GM19035 (cell line): ENCODE data around the gene GNA14.
"Not testable (repeated sequence)": the region's sequence is repeated elsewhere in the genome, so short reads cannot be mapped to it uniquely, and the experiment has no call there.

Experiments
- ATAC-seq: cut with Tn5 transposase; IDR thresholded peaks from one replicate; pipeline ENCODE4 v1.9.1; 2021; ENCODE audit not compliant: unreplicated experiment

Gene GNA14

DNA sequence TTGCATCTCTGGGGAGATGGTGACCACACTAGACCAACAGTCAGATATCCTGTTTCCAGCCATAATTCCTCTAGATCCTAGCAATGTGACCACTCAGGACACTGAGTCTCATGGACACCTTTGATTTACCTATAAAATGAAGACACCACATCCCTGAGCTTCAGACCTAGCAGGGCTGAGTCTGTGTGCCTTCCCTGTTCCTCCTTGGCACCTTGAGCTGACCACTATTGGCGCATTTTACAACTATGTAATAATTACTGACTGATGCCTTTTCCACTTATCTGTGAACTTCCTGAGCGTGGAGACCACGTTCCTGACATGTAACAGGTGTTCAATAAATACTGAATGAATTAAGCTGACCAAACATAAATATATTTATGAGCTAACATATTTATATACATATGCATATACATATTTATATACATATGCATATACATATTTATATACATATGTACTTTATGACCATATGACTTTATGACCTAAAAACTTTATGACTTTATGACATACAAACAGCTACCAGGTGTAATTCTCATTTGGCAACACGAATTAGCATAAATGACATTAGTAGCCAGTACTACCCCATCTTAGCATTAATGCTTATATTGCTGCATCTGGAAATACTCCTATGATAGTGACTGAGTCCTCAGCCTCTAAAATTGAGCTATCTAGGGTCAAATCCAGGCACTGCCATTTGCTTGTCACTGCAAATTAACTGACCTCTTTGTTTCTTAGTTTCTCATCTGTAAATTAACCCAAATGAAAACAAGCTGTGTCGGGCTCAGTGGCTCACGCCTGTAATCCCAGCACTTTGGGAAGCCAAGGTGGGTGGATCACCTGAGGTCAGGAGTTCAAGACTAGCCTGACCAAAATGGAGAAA is 150.6 kb downstream of the GNA14 start:
- ATAC-seq: no peak

DNA sequence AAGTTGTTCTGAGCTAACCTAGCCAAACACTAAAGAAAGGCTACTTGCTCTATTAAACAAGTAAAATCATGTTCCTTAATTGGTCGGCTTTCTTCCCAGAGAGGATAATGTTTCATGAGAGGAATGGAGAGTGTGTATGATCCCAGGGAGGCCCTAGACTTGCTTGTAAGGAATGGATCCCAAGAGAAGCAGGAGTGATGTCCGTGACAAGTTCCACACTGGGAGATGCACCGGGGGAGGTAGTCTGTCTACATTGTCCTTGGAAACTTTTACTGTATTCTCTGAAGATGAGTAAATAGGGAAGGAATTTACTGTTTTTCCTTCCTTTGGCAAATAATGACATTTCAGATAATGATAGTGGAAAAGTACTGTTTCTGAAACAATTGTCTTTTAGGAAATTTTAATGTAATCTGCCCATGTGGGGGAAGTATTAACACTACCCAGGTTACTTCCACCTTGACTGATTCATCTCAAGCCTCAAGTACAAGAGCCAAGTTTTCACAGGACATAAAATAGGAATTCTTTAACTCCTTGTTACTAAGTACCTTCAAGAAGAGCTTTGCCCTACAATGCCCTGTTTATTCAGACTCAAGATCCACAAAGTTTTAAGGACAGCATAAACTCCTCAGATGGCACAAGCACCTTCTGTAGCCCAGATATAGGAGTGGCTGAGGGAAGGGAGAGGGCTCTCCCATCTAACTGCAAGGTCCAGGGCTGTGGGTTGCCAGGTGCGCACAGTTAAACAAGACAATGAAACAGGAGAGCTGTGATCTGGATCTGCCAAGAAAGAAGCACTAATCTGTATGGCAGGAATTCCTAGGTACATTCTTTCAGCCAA is 152.1 kb downstream of the GNA14 start:
- ATAC-seq: no peak

DNA sequence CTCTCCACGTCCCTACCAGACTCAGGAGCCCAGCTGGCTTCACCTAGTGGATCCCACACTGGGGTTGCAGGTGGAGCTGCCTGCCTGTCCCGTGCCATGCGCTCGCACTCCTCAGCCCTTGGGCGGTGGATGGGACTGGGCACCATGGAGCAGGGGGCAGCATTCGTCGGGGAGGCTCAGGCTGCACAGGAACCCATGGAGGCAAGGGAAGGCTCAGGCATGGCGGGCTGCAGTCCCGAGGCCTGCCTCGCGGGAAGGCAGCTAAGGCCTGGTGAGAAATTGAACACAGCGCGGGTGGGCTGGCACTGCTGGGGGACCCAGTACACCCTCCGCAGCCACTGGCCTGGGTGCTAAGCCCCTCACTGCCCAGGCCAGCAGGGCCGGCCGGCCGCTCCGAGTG is 157.8 kb downstream of the GNA14 start:
- not testable (repeated sequence) for ATAC-seq

DNA sequence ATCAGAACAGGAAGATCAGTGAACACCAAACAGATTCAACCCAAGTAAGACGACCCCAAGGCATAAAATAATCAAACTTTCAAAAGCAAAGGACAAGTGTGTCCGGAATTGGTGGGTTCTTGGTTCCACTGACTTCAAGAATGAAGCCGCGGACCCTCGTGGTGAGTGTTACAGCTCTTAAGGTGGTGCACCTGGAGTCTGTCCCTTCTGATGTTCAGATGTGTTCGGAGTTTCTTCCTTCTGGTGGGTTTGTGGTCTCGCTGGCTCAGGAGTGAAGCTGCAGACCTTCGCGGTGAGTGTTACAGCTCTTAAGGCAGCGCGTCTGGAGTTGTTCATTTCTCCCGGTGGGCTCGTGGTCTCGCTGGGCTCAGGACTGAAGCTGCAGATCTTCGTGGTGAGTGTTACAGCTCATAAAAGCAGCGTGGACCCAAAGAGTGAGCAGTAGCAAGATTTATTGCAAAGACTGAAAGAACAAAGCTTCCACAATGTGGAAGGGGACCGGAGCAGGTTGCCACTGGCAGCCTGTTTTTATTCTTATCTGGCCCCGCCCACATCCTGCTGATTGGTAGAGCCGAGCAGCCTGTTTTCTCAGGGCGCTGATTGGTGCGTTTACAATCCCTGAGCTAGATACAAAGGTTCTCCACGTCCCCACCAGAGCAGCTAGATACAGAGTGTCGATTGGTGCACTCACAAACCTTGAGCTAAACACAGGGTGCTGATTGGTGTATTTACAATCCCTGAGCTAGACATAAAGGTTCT is 158.5 kb downstream of the GNA14 start:
- not testable (repeated sequence) for ATAC-seq

DNA sequence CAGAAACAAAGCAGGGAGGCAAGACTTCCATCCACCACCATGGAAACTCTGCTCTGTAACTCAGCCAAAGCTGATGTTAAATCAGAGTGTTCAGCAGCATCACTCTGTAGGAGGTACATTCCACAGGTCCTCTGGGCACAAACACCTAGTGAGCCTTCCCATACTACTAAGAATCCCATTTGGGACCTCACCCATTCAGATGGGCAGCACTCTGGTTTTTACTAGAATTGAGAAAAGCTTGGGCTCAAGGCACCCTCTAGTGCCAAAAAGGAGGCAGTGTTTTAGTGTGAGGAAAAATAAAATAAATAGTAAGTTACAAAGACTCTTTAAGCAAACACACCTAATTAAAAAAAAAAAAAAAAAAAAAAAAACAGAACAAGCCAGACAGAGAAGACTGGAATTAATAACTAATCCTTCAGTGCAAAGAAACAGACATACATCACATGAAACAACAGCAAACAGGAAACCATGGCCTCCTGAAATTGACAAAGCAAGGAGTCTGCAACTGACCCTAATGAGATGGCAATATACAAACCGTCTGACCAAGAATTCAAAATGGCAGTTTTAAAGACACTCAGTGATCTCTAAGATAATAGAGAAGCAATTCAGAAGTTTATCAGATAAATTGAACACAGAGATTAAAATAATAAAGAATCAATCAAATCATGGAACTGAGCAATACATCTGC is 159.5 kb downstream of the GNA14 start:
- peak; percentile 82 for ATAC-seq

DNA sequence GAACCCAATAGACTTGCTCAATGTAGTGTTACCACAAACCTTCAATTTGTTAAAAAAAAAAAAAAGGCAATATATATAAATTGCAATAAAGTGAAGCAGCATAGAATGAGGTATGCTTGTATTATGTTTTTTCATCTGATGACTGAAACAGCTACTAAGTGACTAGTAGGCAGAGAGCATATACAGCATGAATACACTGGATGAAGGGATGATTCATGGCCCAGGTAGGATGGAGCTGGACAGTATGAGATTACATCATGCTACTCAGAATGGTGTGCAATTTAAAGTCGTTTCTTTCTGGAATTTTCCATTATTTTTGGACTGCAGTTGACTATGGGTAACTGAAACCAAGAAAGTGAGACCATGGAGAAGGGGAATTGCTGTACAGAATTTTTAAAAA is 161.2 kb downstream of the GNA14 start:
- no peak for ATAC-seq

DNA sequence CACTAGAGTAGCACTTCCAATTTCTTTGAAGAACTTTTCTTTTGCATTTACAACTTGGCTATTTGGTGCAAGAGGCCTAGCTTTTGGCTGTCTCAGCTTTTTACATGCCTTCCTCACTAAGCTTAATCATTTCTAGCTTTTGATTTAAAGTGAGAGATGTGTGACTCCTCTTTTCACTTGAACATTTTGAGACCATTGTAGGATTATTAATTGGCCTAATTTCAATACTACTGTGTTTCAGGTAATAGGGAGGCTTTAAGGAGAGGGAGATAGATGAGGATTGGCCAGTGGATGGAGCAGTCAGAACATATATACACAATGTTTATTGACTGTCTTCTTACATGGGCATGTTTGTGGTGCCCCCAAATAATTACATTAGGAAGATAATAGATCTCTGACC is 161.7 kb downstream of the GNA14 start:
- ATAC-seq: no peak

DNA sequence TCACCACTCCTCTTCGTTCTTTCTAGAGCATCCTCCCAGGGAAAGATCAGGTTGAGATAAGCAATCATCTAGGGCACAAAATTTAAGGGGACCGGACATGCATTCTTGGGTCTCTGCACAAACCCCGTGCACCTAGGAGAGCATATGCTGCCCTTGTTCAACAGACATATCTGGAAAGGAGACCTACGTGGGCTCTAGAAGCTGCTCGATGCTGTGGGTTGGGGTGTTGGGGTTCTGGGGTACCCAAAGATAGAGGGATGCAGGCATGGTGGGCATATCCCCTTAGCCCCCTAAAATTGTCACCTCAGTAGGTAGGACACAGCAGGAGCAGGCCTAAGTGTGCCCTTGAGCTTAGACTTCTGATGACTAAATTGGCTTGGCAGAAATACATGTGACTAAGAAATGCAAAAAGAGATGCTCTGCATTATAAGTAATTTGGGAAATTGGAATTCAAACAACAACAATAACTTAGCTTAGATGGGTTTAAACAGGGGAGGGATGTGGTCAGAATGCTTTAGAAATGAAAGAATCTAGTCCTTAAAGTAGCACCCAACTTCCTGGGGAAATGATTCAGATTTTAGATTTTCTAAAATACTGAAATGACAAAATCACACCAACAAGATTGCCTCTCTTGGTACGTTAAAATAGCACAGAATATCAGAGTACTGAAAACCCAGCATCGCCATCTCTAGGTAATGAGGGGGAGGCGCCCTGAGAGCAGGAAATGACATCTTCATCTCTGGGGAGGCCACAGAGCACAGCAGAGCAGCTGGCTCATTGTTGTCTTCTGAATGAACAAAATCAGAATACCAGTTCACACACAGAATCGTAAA is 172.3 kb downstream of the GNA14 start:
- ATAC-seq: peak; percentile 100

DNA sequence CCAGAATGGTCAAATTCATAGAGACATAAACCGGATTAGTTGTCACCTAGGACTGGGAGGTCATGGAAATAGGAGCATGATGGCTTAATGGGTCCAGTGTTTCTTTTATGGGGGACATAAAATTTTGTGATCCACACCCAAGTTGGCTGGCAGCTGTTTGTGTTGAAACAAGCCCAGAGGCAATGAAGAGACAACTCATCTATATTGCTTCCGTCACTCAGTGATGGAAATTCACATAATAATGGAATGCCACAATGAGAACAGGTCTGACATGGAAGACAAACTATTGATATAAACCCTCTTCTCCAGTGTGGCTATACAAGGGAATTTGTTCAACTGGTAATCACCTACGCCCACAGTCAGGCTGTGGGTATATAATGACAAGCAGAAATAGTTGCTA is 173.2 kb downstream of the GNA14 start:
- ATAC-seq: no peak

DNA sequence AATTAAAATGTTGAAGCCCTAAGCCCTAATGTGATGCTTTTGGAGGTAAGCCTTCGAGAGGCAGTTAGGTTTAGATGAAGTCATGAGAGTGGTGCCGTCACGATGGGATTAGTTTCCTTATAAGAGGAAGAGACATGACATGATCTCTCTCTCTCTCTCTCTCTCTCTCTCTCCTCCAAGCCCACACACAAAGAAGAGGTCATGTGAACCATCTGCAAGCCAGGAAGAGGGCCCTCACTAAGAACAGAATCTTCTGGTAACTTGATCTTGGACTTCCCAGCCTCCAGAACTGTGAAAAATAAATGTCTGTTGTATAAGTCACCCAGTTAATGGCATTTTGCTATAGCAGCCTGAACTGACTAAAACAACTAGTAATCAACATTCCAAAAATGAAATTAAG is 175.5 kb downstream of the GNA14 start:
- no peak for ATAC-seq

DNA sequence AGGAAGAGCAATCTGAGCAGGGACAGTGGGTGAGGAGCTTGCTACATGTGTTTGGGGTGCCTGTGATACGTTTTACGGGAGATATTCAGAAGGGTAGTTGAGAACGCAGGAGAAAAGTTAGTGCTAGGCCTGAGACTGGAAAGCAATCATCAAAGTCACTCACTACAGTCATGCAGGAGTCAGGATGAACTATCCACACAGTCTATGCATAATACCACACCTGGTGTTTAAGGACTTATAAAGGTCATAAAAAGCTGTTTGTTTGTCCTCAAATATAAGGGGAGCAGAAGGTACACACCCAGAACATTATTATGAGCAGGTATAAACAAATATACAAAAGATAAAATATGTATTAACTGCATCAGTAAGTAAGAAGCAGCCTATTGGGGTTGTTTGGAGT is 176.6 kb downstream of the GNA14 start:
- no peak for ATAC-seq

DNA sequence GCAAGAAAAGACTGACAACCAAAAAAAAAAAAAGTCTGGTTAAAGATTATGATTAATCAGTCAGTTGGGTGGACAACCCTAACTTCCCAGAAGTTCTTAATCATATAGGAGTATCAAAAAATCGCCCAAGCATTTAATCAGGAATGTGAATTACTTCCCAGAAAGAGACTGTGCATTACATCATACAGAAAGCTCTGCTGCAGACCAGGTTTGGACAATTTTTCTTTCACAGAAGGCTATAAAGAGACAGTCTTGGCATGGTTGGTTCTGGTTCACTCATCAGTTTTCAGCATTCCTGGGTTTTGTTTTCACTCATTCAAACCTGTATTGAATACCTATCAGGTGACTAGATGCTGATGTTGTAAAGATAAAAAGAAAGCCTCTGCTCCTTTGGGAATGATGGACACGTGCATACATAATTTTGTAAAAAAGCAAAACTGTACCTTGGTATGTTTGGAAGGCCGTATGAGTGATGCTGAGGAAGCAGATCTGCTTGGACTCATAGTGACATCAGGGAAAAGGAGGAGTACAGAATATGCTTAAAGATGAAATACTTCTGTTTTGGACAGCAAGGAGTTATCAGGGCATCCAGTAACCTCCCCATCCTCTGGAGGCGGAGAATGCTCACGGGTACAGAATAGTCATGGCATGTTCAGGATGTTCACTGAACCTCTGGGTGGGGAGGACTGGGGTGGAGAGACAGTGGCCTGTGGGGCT is 178.4 kb downstream of the GNA14 start:
- ATAC-seq: no peak

DNA sequence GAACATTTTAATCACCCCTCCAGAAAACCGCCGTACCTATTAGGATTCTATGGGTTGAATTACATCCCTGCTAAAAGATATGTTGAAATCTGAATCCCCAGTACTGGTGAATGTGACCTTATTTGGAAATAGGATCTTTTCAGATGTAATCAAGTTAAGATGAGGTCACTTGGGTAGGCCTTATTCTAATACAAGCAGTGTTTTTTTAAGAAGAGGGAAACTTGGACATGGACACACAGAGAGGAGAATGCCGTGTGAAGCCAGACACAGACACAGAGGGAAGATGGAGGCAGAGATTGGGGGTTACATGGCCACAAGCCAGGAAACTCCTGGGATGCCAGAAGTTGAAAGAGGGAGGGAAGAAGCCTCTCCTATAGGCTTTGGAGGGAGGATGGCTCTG is 183.5 kb downstream of the GNA14 start:
- ATAC-seq: no peak

DNA sequence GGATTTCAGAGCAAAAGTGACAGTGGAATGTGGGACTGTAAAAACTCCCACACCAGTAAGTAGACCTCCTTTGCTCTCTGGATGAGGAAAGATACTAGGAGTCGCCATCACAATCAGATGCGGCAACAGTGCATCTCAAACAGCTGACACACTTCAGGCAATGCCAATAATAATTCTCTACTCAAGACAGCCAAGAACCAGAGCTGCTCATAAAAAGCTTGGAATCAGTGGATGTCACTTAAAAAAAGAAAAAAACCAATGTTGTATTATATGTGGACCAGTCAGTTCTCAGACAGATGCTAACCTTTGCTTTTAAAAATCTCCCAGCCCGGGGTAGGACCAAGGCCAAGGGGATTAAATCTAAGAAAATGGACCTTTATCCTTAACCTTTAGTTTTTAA is 185.0 kb downstream of the GNA14 start:
- ATAC-seq: no peak

DNA sequence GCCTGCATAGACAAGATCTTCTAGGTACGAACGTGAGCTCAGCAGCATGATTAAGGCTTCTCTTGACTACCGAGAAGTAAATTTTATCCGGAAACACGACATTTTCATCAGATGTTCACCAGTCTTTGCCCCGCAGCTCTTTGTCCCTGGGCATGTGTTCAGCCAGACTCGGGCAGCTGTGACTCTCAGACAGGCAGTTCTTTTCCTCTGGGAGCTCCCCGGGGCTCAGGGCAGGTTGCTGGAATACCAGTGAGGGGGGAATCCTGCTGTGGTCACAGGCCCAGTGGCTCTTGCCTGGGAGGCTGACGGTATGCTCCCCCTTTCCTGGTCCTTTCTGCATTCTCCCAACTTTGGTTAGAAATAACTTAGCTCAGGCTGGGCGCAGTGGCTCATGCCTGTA is 186.1 kb downstream of the GNA14 start:
- no peak for ATAC-seq

DNA sequence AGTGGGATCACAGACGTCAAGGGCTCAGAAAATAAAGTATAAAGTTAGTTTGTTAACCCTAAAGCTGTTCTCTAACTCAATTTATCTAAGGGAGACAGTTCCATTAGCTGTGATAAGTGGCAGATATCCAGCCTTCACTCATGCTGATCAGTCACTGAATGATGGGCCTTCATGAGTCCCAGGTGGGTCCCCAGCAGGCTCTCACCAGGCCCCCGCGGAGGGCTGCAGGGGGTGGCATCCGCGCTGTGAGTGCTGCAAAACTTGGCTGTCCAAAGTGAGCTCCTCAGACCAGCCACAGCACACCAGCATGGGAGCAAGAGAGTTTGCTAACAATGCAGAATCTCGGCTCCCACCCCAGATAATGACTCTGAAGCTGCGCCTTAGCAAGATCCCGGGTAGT is 187.2 kb downstream of the GNA14 start:
- ATAC-seq: no peak

DNA sequence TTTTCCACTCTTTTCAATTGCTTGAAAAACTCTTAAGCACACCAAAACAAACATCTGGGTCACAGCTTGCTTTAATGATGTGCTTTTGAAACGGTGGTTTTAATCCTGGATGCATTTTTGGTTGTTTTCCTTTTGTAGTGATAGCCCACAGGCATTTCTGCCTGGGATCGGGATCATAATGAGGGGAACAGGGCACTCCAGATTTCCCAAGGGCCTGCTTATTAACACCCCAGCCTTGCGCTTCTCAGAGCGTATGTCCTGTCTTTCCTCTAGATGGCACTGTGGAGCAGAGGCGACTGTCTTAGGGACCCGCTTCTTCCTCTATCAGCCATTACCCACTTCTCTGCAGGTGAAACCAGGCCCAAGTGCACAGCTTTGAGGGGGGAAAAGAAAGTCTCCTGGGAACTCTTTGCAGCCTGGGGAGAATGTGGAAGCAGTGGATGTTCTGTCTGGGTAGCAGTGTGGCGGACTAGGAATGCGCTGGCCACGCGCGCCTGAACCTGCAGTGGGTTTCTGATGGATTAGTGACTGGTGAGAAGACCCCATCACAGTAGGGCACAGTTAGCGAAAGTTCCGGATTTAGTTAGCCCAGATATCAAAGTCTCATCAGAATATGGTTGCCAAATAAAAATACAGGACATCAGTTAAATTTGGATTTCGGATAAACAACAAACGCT is 190.1 kb downstream of the GNA14 start:
- ATAC-seq: peak; percentile 81

DNA sequence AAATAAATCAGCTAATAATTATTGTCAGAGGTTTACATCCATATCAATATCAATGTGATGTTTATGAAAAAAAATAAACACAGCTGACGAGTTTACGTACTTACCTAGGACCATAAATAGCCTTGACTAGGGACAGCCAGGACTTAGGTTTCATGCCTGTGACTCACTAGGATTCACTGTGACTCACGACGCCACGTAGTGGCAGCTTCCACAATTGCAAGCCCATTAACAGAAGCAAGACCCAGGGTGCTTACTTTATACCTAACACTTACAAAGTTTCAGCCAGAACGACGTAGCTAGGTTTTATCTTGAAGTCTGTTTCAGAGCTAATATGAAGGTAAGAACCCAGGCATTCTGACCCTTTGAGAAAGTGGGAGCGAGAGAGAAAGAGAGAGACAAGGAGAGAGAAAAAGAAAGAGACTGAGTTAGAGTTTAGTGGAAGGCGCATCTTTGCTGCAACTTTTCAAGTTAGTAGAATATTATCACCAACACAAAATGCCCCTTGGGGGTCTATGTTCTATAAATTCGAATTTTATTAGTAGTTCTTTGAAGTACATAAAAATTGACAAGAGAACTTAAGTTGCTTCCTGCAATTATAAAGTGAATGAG is 191.2 kb downstream of the GNA14 start:
- peak; percentile 76 for ATAC-seq
